Measurements from ENCODE around the gene FAM174C. TPM values are rescaled to one million over a fixed set of nuclear protein-coding genes. Genes with fewer than 3 reads are reported as not detected.

FAM174C gene
- polyA plus RNA-seq, 1 of the 3 experiments (the other 2 are of a cell fraction) = 78.0 TPM

DNA sequence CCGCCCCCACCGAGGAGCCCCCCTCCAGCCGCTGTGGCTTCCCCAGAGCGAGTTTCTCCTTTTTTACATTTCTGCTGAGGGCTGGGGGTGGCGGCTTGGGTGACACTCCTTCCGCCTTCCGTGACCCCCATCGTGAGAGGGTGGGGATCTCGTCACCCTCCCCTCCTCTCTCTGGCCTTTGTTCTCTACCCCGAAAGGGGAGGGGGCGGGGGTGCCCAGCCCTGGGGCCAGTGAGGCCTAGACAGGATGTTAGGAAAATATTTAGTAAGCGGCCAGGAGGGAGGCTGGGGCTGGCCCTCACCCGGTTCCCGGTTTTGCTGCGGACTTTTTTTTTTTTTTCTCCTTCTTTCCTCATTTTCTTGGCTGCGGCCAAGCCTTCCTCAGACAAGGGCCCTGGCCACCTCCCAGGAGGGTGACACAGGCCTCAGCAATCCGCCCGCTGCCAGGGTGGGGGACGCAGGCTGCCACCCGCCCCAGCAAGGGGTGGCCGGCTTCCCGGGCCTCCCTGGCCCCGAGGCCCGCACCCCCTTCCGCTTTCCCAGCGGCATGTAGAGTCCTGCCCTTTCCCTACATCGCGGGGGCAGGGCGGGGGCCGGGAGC is 23.0 kb upstream of the FAM174C start:
- H2AFZ ChIP-seq (ENCODE audit: low read depth) = no peak overlapping the region
- no peaks in the 10 kb centered on the region for H3K9me3 ChIP-seq
- peak; percentile 55 for DNase-seq
- TF ChIP-seq, protein P1, sequence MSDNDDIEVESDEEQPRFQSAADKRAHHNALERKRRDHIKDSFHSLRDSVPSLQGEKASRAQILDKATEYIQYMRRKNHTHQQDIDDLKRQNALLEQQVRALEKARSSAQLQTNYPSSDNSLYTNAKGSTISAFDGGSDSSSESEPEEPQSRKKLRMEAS (IDR thresholded peaks at IDR 0.05; ENCODE audit: low read depth) = peak; percentile 8; the same call in 1 of the 2 replicates
- peak; percentile 51; the same call in 1 of the 2 replicates for TF ChIP-seq FOSL2 (IDR thresholded peaks at IDR 0.05; ENCODE audit: borderline replicate concordance, low read depth)
- peak in 1 of 2 experiments; percentile 33; a peak in 1 of 4 replicates for TF ChIP-seq EP300 (IDR thresholded peaks at IDR 0.05; ENCODE audit: borderline replicate concordance in 1 of 2, low read depth in 1 of 2, low read length in 1 of 2)
- TF ChIP-seq RCOR1 (IDR thresholded peaks at IDR 0.05; ENCODE audit: low read length) = no peak
- TF ChIP-seq RXRA (IDR thresholded peaks at IDR 0.05; ENCODE audit: borderline replicate concordance, low read depth) = peak; percentile 24; the same call in 1 of the 2 replicates
- TF ChIP-seq FOXM1 (IDR thresholded peaks at IDR 0.05; ENCODE audit: low read depth) = 0 out of 2 replicates have a peak, but pooled peaks have one; percentile 17
- TF ChIP-seq TEAD4 (IDR thresholded peaks at IDR 0.05; ENCODE audit: borderline replicate concordance, insufficient read depth) = peak; percentile 31; the same call in 1 of the 2 replicates
- no peak for TF ChIP-seq SMC3 (IDR thresholded peaks at IDR 0.05; ENCODE audit: low read depth, low read length)
- TF ChIP-seq, protein P2, sequence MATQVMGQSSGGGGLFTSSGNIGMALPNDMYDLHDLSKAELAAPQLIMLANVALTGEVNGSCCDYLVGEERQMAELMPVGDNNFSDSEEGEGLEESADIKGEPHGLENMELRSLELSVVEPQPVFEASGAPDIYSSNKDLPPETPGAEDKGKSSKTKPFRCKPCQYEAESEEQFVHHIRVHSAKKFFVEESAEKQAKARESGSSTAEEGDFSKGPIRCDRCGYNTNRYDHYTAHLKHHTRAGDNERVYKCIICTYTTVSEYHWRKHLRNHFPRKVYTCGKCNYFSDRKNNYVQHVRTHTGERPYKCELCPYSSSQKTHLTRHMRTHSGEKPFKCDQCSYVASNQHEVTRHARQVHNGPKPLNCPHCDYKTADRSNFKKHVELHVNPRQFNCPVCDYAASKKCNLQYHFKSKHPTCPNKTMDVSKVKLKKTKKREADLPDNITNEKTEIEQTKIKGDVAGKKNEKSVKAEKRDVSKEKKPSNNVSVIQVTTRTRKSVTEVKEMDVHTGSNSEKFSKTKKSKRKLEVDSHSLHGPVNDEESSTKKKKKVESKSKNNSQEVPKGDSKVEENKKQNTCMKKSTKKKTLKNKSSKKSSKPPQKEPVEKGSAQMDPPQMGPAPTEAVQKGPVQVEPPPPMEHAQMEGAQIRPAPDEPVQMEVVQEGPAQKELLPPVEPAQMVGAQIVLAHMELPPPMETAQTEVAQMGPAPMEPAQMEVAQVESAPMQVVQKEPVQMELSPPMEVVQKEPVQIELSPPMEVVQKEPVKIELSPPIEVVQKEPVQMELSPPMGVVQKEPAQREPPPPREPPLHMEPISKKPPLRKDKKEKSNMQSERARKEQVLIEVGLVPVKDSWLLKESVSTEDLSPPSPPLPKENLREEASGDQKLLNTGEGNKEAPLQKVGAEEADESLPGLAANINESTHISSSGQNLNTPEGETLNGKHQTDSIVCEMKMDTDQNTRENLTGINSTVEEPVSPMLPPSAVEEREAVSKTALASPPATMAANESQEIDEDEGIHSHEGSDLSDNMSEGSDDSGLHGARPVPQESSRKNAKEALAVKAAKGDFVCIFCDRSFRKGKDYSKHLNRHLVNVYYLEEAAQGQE (IDR thresholded peaks at IDR 0.05; ENCODE audit: low read depth, low read length) = peak; percentile 30; the same call in 1 of the 2 replicates
- TF ChIP-seq GABPA (IDR thresholded peaks at IDR 0.05; ENCODE audit: low read depth) = no peak
- TF ChIP-seq YY1 (IDR thresholded peaks at IDR 0.05; ENCODE audit: low read depth) = no peak; the same call in 1 of the 2 replicates
- peak; percentile 52 for TF ChIP-seq JUND (IDR thresholded peaks at IDR 0.05)
- TF ChIP-seq POLR2AphosphoS5 (IDR thresholded peaks at IDR 0.05; ENCODE audit: low read depth, low read length) = no peak; the same call in 1 of the 2 replicates
- TF ChIP-seq RAD21 (IDR thresholded peaks at IDR 0.05; ENCODE audit: low read length) = no peak
- no peak for TF ChIP-seq RFX5 (IDR thresholded peaks at IDR 0.05; ENCODE audit: low read length)
- no peak for TF ChIP-seq EZH2phosphoT487 (IDR thresholded peaks at IDR 0.05; ENCODE audit: borderline replicate concordance, low read depth)
- TF ChIP-seq GATA2 (CRISPR knock-in tag; IDR thresholded peaks at IDR 0.05) = no peak
- no peak for TF ChIP-seq TAF1 (IDR thresholded peaks at IDR 0.05; ENCODE audit: borderline replicate concordance, low read depth, low read length)
- no peak for TF ChIP-seq CHD2 (IDR thresholded peaks at IDR 0.05; ENCODE audit: low read length, partially characterized antibody)
- TF ChIP-seq MXI1 (IDR thresholded peaks at IDR 0.05; ENCODE audit: low read depth, low read length) = no peak
- H3K4me3 ChIP-seq (ENCODE audit: low read depth in 2 of 2, low read length in 1 of 2) = peak overlapping the region; percentile 79 to 86
- no peaks in the 10 kb centered on the region for H3K27me3 ChIP-seq (ENCODE audit: insufficient read depth)
- H3F3A ChIP-seq (replicated peaks; ENCODE audit: insufficient read depth) = peaks cover 51% of the 10 kb centered on the region
- peak overlapping the region; percentile 95 to 99 for H3K27ac ChIP-seq (ENCODE audit: low read depth in 2 of 2, low read length in 1 of 2)
- H3K9ac ChIP-seq = peak overlapping the region; percentile 98
- H3K9me2 ChIP-seq = no peaks in the 10 kb centered on the region
- POLR2A ChIA-PET = interaction anchor here (0.9 to 1.9 kb wide), 8 partner anchors 8 to 21 kb away, joined by 3 to 32 read pairs (median 4); partner anchors contain the start of genes ATP5F1D and CIRBP
- H4K20me1 ChIP-seq (ENCODE audit: insufficient read depth) = peaks cover 54% of the 10 kb centered on the region
- CTCF ChIA-PET = interaction anchor here (0.8 to 18.6 kb wide), 6 partner anchors 10 to 139 kb away, joined by 3 to 594 read pairs (median 4); partner anchors contain the start of genes ATP5F1D and CIRBP
- peak overlapping the region; percentile 99 for H3K4me2 ChIP-seq
- H3K36me3 ChIP-seq (replicated peaks in 1 of 2; ENCODE audit: control insufficient read depth in 1 of 2, insufficient read depth in 2 of 2, low read length in 1 of 2) = peaks cover 37 to 45% of the 10 kb centered on the region in 2 experiments
- peaks cover 21 to 26% of the 10 kb centered on the region in 2 experiments; a peak in 3 of 4 replicates for H3K4me1 ChIP-seq (ENCODE audit: control insufficient read depth in 1 of 2, insufficient read depth in 2 of 2, low read depth in 1 of 2, low read length in 1 of 2)
- 4% methylated on average over 17 of the region's 30 CpGs for WGBS (ENCODE audit: low lambda C conversion rate)
- H3K79me2 ChIP-seq (ENCODE audit: insufficient read depth) = peaks cover 77% of the 10 kb centered on the region

Measured in SK-N-SH (cell line).